Smooth muscle cell (in vitro differentiated cells): ENCODE data around the gene CDK13. TPM values are rescaled to one million over a fixed set of nuclear protein-coding genes. Genes with fewer than 3 reads are reported as not detected.
A peak's percentile ranks its signal among the peaks of the same experiment; 100 is the strongest.

ENCODE experiments used
- DNase-seq: peaks from one replicate; lab custom pipeline; 2025; ENCODE audit not compliant: unreplicated experiment; lab: John Stamatoyannopoulos, UW
- H2AFZ ChIP-seq: fragments of 200-600 bp; sonication (generic); 2 replicates; pipeline ENCODE4 v1.6.0; 2016; ENCODE audit warnings: antibody characterized with exemption, low read depth, mild to moderate bottlenecking
- H3F3A ChIP-seq: fragments of 200-600 bp; sonication (generic); 2 replicates; pipeline ENCODE4 v1.6.0; 2017; ENCODE audit warnings: antibody characterized with exemption, low read depth
- H3K27ac ChIP-seq: fragments of 200-600 bp; sonication (generic); 2 replicates; pipeline ENCODE4 v1.5.1; 2016; ENCODE audit warnings: low read depth, mild to moderate bottlenecking
- H3K27me3 ChIP-seq: fragments of 200-600 bp; sonication (generic); 2 replicates; pipeline ENCODE4 v1.6.1; 2016; ENCODE audit warnings: low read depth, mild to moderate bottlenecking
- H3K36me3 ChIP-seq: fragments of 200-600 bp; sonication (generic); 2 replicates; pipeline ENCODE4 v1.5.1; 2016; ENCODE audit warnings: low read depth
- H3K4me1 ChIP-seq: fragments of 200-600 bp; sonication (generic); 2 replicates; pipeline ENCODE4 v1.5.1; 2016; ENCODE audit warnings: low read depth
- H3K4me2 ChIP-seq: fragments of 200-600 bp; sonication (generic); 2 replicates; pipeline ENCODE4 v1.6.0; 2016; ENCODE audit warnings: mild to moderate bottlenecking
- H3K4me3 ChIP-seq: fragments of 200-600 bp; sonication (generic); 2 replicates; pipeline ENCODE4 v1.5.1; 2016; ENCODE audit warnings: mild to moderate bottlenecking
- H3K79me2 ChIP-seq: fragments of 200-600 bp; sonication (generic); 2 replicates; pipeline ENCODE4 v1.6.0; 2016; ENCODE audit warnings: low read depth, mild to moderate bottlenecking
- H3K9ac ChIP-seq: fragments of 200-600 bp; sonication (generic); 2 replicates; pipeline ENCODE4 v1.6.0; 2016; ENCODE audit warnings: low read depth
- H3K9me3 ChIP-seq: fragments of 200-600 bp; sonication (generic); replicated peaks from 2 replicates; pipeline ENCODE4 v1.5.1; 2016; ENCODE audit warnings: low read depth
- H4K20me1 ChIP-seq: fragments of 200-600 bp; sonication (generic); 2 replicates; pipeline ENCODE4 v1.6.0; 2016; ENCODE audit warnings: low read depth
- WGBS: methylation state at CpG from one replicate; pipeline ENCODE4 v1.1.7; 2016; ENCODE audit warnings: low lambda C conversion rate; 5-methylcytosine and 5-hydroxymethylcytosine counted together
- polyA plus RNA-seq: library from polyadenylated mRNA; unstranded; fragments of >200 nt; fragmentation: Nextera tagmentation; extraction: Ambion mirVana; gene quantifications from 2 replicates; pipeline ENCODE4 v1.2.1, GENCODE V29; 2016
- total RNA-seq: library from RNA; depleted of rRNA; stranded (reverse); fragments of >200 nt; gene quantifications from 2 replicates; pipeline ENCODE4 v1.2.3, GENCODE V29; 2014
- TF ChIP-seq, protein P1 (sequence below): fragments of 200-600 bp; sonication (generic); IDR thresholded peaks from 2 replicates; pipeline ENCODE4 v1.5.1; 2017; ENCODE audit warnings: borderline replicate concordance, mild to moderate bottlenecking, antibody characterized with exemption; ENCODE audit not compliant: insufficient read depth, poor library complexity, severe bottlenecking

The CDK13 gene
- total and polyA plus RNA-seq, 2 experiments from 2014 or later, result 15.9 to 70.0 TPM

DNA sequence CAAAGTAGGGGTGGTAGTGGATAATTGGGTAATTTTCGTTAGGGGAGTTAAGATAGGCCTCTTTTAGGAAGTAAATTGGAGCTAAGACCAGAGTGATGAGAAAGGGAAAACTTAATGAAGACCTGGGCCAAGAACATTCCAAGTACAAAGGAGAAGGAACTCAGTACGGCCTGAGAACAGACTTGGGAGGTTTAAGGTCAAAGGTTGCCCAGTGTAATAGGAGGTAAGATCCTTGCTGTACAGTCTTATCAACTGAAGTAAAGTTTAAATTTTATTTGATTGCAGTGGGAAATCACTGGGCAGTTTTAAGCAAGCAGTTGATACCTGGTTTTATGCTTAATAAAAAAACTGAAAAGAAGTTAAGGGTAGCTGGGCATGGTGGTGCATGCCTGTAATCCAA is 108.0 kb downstream of the CDK13 start:
- peaks cover 4% of the 10 kb centered on the region for H4K20me1 ChIP-seq
- no peaks in the 10 kb centered on the region for H3K9me3 ChIP-seq
- H3K4me1 ChIP-seq, result no peaks in the 10 kb centered on the region
- no peak overlapping the region for H3K27ac ChIP-seq
- TF ChIP-seq, protein P1, sequence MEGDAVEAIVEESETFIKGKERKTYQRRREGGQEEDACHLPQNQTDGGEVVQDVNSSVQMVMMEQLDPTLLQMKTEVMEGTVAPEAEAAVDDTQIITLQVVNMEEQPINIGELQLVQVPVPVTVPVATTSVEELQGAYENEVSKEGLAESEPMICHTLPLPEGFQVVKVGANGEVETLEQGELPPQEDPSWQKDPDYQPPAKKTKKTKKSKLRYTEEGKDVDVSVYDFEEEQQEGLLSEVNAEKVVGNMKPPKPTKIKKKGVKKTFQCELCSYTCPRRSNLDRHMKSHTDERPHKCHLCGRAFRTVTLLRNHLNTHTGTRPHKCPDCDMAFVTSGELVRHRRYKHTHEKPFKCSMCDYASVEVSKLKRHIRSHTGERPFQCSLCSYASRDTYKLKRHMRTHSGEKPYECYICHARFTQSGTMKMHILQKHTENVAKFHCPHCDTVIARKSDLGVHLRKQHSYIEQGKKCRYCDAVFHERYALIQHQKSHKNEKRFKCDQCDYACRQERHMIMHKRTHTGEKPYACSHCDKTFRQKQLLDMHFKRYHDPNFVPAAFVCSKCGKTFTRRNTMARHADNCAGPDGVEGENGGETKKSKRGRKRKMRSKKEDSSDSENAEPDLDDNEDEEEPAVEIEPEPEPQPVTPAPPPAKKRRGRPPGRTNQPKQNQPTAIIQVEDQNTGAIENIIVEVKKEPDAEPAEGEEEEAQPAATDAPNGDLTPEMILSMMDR, result no peak
- H3K9ac ChIP-seq, result no peak overlapping the region
- no peak overlapping the region for H3K4me2 ChIP-seq
- no peaks in the 10 kb centered on the region for H3K27me3 ChIP-seq
- no peak overlapping the region for H2AFZ ChIP-seq
- H3K4me3 ChIP-seq, result no peak overlapping the region
- DNase-seq, result no peak
- H3F3A ChIP-seq, result no peaks in the 10 kb centered on the region
- peaks cover 3% of the 10 kb centered on the region for H3K79me2 ChIP-seq
- WGBS, result 44% methylated on average over 2 of the region's 2 CpGs
- peaks cover 1% of the 10 kb centered on the region for H3K36me3 ChIP-seq

GRCh38 chr7:40058636-40059035 is 108.6 kb downstream of the CDK13 start:
- peak overlapping the region; percentile 2 for H3K27ac ChIP-seq
- H3K9me3 ChIP-seq, result no peaks in the 10 kb centered on the region
- no peaks in the 10 kb centered on the region for H3F3A ChIP-seq
- H2AFZ ChIP-seq, result no peak overlapping the region
- TF ChIP-seq, protein P1, result no peak
- H3K9ac ChIP-seq, result no peak overlapping the region
- H3K4me1 ChIP-seq, result no peaks in the 10 kb centered on the region
- H4K20me1 ChIP-seq, result no peaks in the 10 kb centered on the region
- no peak for DNase-seq
- no peaks in the 10 kb centered on the region for H3K27me3 ChIP-seq
- peaks cover 5% of the 10 kb centered on the region for H3K36me3 ChIP-seq
- peaks cover 3% of the 10 kb centered on the region for H3K79me2 ChIP-seq
- no peak overlapping the region for H3K4me2 ChIP-seq
- H3K4me3 ChIP-seq, result no peak overlapping the region

DNA sequence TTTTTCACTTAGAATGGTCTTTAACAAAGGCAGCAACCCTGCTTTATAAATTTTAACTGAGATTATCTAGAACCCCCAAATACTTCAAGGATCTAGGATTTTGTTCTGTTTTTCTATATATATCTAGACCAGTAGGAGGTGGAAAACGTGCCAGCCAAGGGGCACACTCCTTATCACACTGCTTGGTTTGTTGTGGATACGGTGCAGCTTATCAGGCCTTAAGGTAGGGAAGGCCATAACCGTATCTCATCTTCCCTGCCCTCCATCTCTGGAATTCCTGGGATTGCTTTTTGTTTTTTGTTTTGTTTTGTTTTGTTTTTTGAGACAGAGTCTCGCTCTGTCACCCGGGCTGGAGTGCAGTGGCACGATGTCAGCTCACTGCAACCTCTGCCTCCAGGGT is 109.0 kb downstream of the CDK13 start:
- no peaks in the 10 kb centered on the region for H3K4me1 ChIP-seq
- TF ChIP-seq, protein P1, result no peak
- no peak overlapping the region for H2AFZ ChIP-seq
- H3K36me3 ChIP-seq, result peaks cover 5% of the 10 kb centered on the region
- no peaks in the 10 kb centered on the region for H4K20me1 ChIP-seq
- peaks cover 3% of the 10 kb centered on the region for H3K79me2 ChIP-seq
- no peak overlapping the region for H3K9ac ChIP-seq
- H3K4me2 ChIP-seq, result no peak overlapping the region
- DNase-seq, result no peak
- H3K9me3 ChIP-seq, result no peaks in the 10 kb centered on the region
- no peak overlapping the region for H3K4me3 ChIP-seq
- H3F3A ChIP-seq, result no peaks in the 10 kb centered on the region
- no peaks in the 10 kb centered on the region for H3K27me3 ChIP-seq
- peak overlapping the region; percentile 2 for H3K27ac ChIP-seq
- 86% methylated on average over 6 of the region's 6 CpGs for WGBS

GRCh38 chr7:40072268-40072667 is 122.2 kb downstream of the CDK13 start:
- H3K9me3 ChIP-seq, result no peaks in the 10 kb centered on the region
- H3K9ac ChIP-seq, result no peak overlapping the region
- no peaks in the 10 kb centered on the region for H3K36me3 ChIP-seq
- TF ChIP-seq, protein P1, result no peak
- 93% methylated on average over 5 of the region's 5 CpGs for WGBS
- H3F3A ChIP-seq, result no peaks in the 10 kb centered on the region
- no peaks in the 10 kb centered on the region for H3K27me3 ChIP-seq
- no peak overlapping the region for H3K4me2 ChIP-seq
- H3K79me2 ChIP-seq, result no peaks in the 10 kb centered on the region
- no peaks in the 10 kb centered on the region for H4K20me1 ChIP-seq
- H3K27ac ChIP-seq, result no peak overlapping the region
- no peak for DNase-seq
- no peak overlapping the region for H3K4me3 ChIP-seq
- no peak overlapping the region for H2AFZ ChIP-seq
- H3K4me1 ChIP-seq, result no peaks in the 10 kb centered on the region
